Hindlimb muscle (tissue), 1 donor: ENCODE measurements around the gene EFCAB3. TPM values are rescaled to one million over a fixed set of nuclear protein-coding genes. Genes with fewer than 3 reads are reported as not detected.
"Not testable (repeated sequence)": the region's sequence is repeated elsewhere in the genome, so short reads cannot be mapped to it uniquely, and the experiment has no call there.

Experiments used
- DNase-seq: peaks from one replicate; pipeline ENCODE4 v3.0.0-alpha.2; 2013
- polyA plus RNA-seq: library from polyadenylated mRNA; unstranded; fragments of 120-200 nt; gene quantifications from one replicate; pipeline ENCODE4 v1.2.1, GENCODE V29; 2013; ENCODE audit not compliant: insufficient read length

EFCAB3 gene
- polyA plus RNA-seq, 1 donor: not detected

- DNase-seq: not testable (repeated sequence)
These were observed 84.9 kb downstream of the EFCAB3 start for GRCh38 chr17:62465271-62465670.

Other genes with a start within 250 kb of the EFCAB3 start
- gene METTL2A, start 43.3 kb downstream of the EFCAB3 start, polyA plus RNA-seq: 18.4 TPM
- 52.8 TPM for gene TLK2, start 98.3 kb downstream of the EFCAB3 start, polyA plus RNA-seq
- gene MRC2, start 247.1 kb downstream of the EFCAB3 start, polyA plus RNA-seq: 134 TPM